ENCODE measurements around the gene CABS1. TPM values are rescaled to one million over a fixed set of nuclear protein-coding genes. Genes with fewer than 3 reads are reported as not detected.

CABS1 gene
- not detected in 2 replicates for total RNA-seq

DNA sequence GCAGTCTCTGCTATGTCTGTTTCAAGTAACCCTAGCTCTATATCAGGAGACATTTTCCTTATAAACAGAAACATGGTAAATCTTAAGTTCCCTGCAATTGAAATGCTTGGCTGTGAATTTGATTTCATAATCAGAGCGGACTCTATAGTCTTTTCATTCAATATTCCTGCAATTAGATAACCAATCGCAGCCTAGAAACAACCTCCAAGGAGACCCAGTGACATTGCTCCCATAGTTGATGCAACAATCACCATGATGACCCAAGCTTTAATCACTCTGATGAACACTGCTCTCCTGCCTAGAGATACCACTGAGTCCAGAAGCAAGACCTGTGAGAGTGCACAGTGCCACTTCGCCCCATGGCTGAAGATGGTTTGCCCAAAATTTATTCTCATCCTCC, at the start of gene CABS1:
Gene CABS1, plus strand, starts transcription at position 301 of the 400 bp plus-strand sequence. Its CDS starts 59 bp downstream, at position 360.

DNA sequence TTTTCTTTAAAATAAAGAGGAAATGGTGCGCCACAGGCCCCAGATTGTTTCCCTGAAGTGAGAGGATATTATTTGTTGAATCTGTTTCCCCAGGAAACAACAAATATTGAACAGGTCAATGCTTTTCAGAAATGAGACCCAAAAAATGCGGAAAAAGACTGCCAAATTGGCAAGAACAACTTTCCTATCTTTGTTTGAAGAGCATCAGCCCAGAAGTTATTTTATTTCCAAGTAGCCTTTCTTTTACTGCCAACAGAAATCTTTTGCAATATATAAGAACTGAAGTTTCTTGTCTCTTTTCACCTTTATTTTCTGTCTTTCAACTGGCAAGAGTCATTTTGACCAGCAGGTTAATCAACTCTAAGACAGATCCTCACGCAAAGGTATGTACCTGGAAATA, 25.7 kb downstream of the CABS1 start, which contains the start of gene SMR3A:
Gene SMR3A, plus strand, starts transcription at position 301 of the 400 bp plus-strand sequence. CDS start 1,356 bp downstream, outside the sequence.

DNA sequence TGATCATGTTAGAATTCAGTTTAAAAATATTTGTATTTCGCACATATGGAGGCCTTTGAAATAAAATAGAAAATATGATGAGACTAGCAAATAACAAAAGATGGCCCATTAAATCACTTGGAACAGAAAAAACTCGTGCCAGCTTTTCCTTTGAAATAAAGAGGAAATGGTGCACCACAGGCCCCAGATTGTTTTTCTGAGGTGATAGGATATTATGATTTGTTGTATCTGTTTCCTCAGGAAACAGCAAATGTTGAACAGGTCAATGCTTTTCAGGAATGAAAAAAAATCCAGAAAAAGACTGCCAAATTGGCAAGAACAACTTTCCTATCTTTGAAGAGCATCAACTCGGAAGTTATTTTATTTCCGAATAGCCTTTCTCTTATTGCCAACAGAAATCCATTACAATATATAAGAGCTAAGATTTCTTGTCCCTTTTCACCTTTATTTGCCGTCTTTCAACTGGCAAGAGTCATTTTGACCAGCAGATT, 48.0 kb downstream of the CABS1 start, which contains the start of gene SMR3B:
Gene SMR3B, plus strand, starts transcription at position 441 of the 491 bp plus-strand sequence. CDS start 1,380 bp downstream, outside the sequence.

Other genes with a start within 250 kb of the CABS1 start
- not detected in 2 replicates for gene PRR27, start 180.7 kb upstream of the CABS1 start, total RNA-seq
- gene ODAM, start 139.3 kb upstream of the CABS1 start, total RNA-seq, result 0.42 TPM in 1 of 2 replicates, not detected in the other
- 0.59 TPM in 1 of 2 replicates, not detected in the other for gene FDCSP, start 108.9 kb upstream of the CABS1 start, total RNA-seq
- gene CSN3, start 92.4 kb upstream of the CABS1 start, total RNA-seq, result not detected in 2 replicates
- gene SMR3A, start 25.8 kb downstream of the CABS1 start, total RNA-seq, result not detected in 2 replicates
- gene SMR3B, start 48.1 kb downstream of the CABS1 start, total RNA-seq, result not detected in 2 replicates
- gene OPRPN, start 63.0 kb downstream of the CABS1 start, total RNA-seq, result not detected in 2 replicates
- not detected in 2 replicates for gene MUC7, start 137.2 kb downstream of the CABS1 start, total RNA-seq
- not detected in 2 replicates for gene AMTN, start 183.6 kb downstream of the CABS1 start, total RNA-seq

Data from smooth muscle cell of the umbilical artery (primary cell).